A673 (cell line): ENCODE data around the gene MCM8. TPM values are rescaled to one million over a fixed set of nuclear protein-coding genes. Genes with fewer than 3 reads are reported as not detected.

ENCODE experiments used
- BruUV-seq: library from RNA; stranded (reverse); fragments of 400-500 nt; replicated peaks from 2 replicates; lab custom pipeline; 2021; lab: Mats Ljungman, UMichigan
- CTCF ChIA-PET: fragments of 300-600 bp; sonication (Branson Sonifier 250); formaldehyde crosslinking; loops from one replicate; lab custom pipeline; 2022; ENCODE audit warnings: antibody characterized with exemption; lab: Charles Lee
- POLR2A ChIA-PET: fragments of 300-600 bp; sonication (Branson Sonifier 250); formaldehyde crosslinking; loops from one replicate; lab custom pipeline; 2022; ENCODE audit warnings: antibody characterized with exemption; ENCODE audit not compliant: low non-redundant PET; lab: Charles Lee
- DNase-seq: peaks from one replicate; pipeline ENCODE4 v3.0.0-alpha.2; 2015; ENCODE audit warnings: low spot score
- H3K27ac ChIP-seq: fragments of 200-600 bp; sonication (generic); 2 replicates; pipeline ENCODE4 v1.5.1; 2016; ENCODE audit warnings: mixed run types, low read depth, mild to moderate bottlenecking, mixed read lengths, antibody characterized with exemption, low read length; ENCODE audit not compliant: poor library complexity, severe bottlenecking
- H3K27me3 ChIP-seq: fragments of 200-600 bp; sonication (generic); replicated peaks from 2 replicates; pipeline ENCODE4 v1.6.1; 2017; ENCODE audit warnings: mixed run types, low read depth, mild to moderate bottlenecking, mixed read lengths, antibody characterized with exemption, low read length; ENCODE audit not compliant: insufficient read depth, poor library complexity
- H3K36me3 ChIP-seq: fragments of 200-600 bp; sonication (generic); 2 replicates; pipeline ENCODE4 v1.6.1; 2016; ENCODE audit warnings: mixed run types, mild to moderate bottlenecking, mixed read lengths, antibody characterized with exemption, low read length; ENCODE audit not compliant: insufficient read depth, poor library complexity, severe bottlenecking
- H3K4me1 ChIP-seq: fragments of 200-600 bp; sonication (generic); 2 replicates; pipeline ENCODE4 v1.6.1; 2017; ENCODE audit warnings: mixed run types, mild to moderate bottlenecking, mixed read lengths, antibody characterized with exemption, low read length; ENCODE audit not compliant: insufficient read depth, poor library complexity, severe bottlenecking
- H3K4me3 ChIP-seq: fragments of 200-600 bp; sonication (generic); 2 replicates; pipeline ENCODE4 v1.5.1; 2016; ENCODE audit warnings: low read depth, mixed run types, mild to moderate bottlenecking, mixed read lengths, low read length; ENCODE audit not compliant: poor library complexity, severe bottlenecking
- H3K9me3 ChIP-seq: fragments of 200-600 bp; sonication (generic); 2 replicates; pipeline ENCODE4 v1.6.1; 2016; ENCODE audit warnings: mixed run types, low read depth, mild to moderate bottlenecking, mixed read lengths, antibody characterized with exemption, low read length; ENCODE audit not compliant: poor library complexity, severe bottlenecking
- CTCF ChIP-seq: fragments of 300-800, 200-600 bp; sonication (generic); conservative IDR thresholded peaks from 2 replicates; pipeline ENCODE4 v1.5.1; 2017; ENCODE audit warnings: low read depth, mild to moderate bottlenecking, antibody characterized with exemption, low read length, moderate library complexity, mixed read lengths
- EZH2 ChIP-seq: fragments of 200-600 bp; sonication (generic); IDR thresholded peaks from 2 replicates; pipeline ENCODE4 v1.6.1; 2017; ENCODE audit warnings: borderline replicate concordance, low read depth, mild to moderate bottlenecking, mixed read lengths, antibody characterized with exemption, low read length; ENCODE audit not compliant: poor library complexity, severe bottlenecking
- intact Hi-C: fragments of 100-400 bp; cut with micrococcal nuclease; formaldehyde crosslinking; loops from one replicate; pipeline ENCODE4 v1.10.0; 2022; ENCODE audit not compliant: unreplicated experiment
- total RNA-seq: library from RNA; stranded (reverse); gene quantifications from 2 replicates; pipeline ENCODE4 v1.2.3, GENCODE V29; 2021

Gene MCM8
- total RNA-seq, 1 experiment from 2014 or later, result 56.4 TPM

- H3K9me3 ChIP-seq, result no peaks in the 10 kb centered on the region
- no peaks in the 10 kb centered on the region for H3K4me1 ChIP-seq
- H3K27me3 ChIP-seq, result no peaks in the 10 kb centered on the region
- no peak for DNase-seq
- H3K27ac ChIP-seq, result no peak overlapping the region
- peaks cover 52% of the 10 kb centered on the region for H3K36me3 ChIP-seq
- no TSS peak for BruUV-seq
- TF ChIP-seq CTCF (no peak), EZH2 (no peak)
- POLR2A ChIA-PET, result no interaction called here
- no peak overlapping the region for H3K4me3 ChIP-seq
- CTCF ChIA-PET, result no interaction called here
- intact Hi-C loops, result no loop called here
Observed at GRCh38 chr20:6014017-6014416, 63.6 kb downstream of the MCM8 start.

- Histone ChIP-seq H3K27ac (no peak overlapping the region), H3K27me3 (no peaks in the 10 kb centered on the region), H3K36me3 (peaks cover 45% of the 10 kb centered on the region), H3K4me1 (no peaks in the 10 kb centered on the region), H3K4me3 (no peak overlapping the region), H3K9me3 (no peaks in the 10 kb centered on the region)
- intact Hi-C loops, result no loop called here
- ChIA-PET CTCF (no interaction called here), POLR2A (no interaction called here)
- DNase-seq, result no peak
- TF ChIP-seq EZH2 (no peak), CTCF (no peak)
- no TSS peak for BruUV-seq
Observed at GRCh38 chr20:6014957-6015356, 64.5 kb downstream of the MCM8 start.

GRCh38 chr20:6017467-6017866, 67.0 kb downstream of the MCM8 start:
- POLR2A ChIA-PET, result no interaction called here
- H3K27me3 ChIP-seq, result no peaks in the 10 kb centered on the region
- no peak for TF ChIP-seq CTCF
- TF ChIP-seq EZH2, result no peak
- H3K27ac ChIP-seq, result no peak overlapping the region
- intact Hi-C loops, result no loop called here
- DNase-seq, result no peak
- no TSS peak for BruUV-seq
- no peaks in the 10 kb centered on the region for H3K9me3 ChIP-seq
- H3K4me3 ChIP-seq, result no peak overlapping the region
- no peaks in the 10 kb centered on the region for H3K4me1 ChIP-seq
- CTCF ChIA-PET, result no interaction called here
- H3K36me3 ChIP-seq, result peaks cover 30% of the 10 kb centered on the region
